DMS 273 (cell line): Measurements from ENCODE around the gene DDT.
"Not testable (repeated sequence)": the region's sequence is repeated elsewhere in the genome, so short reads cannot be mapped to it uniquely, and the experiment has no call there.

Experiments used
- DNase-seq: peaks from one replicate; lab custom pipeline; 2025; ENCODE audit not compliant: unreplicated experiment; lab: John Stamatoyannopoulos, UW

DDT gene

DNA sequence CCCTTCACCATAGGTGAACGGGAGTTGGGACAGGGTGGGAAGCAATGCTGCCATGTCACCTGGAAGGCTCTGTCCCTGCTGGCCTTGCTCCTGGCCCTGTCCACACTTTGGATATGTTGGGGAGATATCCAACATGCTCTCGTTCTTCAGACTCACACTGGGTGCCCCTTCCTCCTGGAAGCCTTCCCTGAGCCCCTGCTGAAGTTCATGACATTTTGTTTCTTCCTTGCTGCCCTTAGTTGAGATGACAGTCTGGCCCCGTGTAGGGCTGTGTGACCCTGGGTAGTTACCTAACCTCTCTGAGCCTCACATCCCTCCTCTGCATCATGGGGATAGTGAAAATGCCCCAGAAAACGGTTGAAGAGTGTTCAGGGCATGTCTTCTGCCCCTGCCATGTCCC lies 20.8 kb downstream of the DDT start:
- not testable (repeated sequence) for DNase-seq

DNA sequence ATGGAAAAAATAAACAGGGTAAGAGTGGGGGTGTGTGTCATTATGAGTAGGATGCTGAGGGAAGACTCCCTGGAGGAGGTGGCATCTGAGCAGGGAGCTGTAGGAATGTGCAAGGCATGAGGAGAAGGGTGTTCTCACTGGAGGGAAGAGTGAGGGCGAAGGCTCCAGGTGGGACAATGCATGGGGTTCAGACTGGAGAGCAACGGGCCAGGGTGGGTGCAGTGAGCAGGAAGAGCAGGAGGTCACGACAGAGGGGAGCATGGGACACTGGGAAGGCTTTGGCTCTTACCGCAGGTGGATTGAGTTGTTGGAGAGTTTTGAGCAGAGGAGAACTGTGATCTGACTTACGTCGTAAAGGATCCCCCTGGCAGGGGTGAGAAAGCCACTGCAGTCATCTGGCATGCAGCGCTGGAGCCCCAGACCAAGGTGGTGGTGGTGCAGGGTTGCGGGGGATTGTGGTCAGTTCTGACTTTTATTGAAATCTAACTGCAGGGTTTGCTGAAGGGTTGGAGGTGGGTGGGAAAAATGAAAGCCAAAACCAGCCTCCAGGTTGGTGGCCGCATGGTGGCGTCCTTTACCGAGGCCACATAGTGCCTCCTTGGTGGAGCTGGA lies 21.3 kb downstream of the DDT start:
- not testable (repeated sequence) for DNase-seq

DNA sequence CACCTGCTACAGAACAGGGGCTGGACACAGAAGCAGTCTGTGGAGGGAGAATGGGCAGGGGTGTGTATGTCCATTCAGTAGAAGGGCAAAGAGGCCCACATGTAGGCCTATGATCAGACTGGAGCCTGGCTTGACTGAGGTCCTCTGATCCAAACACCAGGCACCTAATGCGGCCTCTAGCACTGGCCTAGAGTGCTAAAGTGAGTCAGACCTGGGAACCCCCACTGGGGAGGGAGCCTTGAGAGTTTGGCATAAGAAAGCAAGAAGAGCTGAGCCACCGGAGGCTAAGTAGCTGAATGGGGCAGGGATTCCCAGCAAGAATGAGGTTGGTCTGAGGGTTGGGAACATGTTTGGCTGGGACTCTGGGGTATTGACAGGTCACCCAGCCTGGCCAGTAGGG lies 22.9 kb downstream of the DDT start:
- DNase-seq: not testable (repeated sequence)

DNA sequence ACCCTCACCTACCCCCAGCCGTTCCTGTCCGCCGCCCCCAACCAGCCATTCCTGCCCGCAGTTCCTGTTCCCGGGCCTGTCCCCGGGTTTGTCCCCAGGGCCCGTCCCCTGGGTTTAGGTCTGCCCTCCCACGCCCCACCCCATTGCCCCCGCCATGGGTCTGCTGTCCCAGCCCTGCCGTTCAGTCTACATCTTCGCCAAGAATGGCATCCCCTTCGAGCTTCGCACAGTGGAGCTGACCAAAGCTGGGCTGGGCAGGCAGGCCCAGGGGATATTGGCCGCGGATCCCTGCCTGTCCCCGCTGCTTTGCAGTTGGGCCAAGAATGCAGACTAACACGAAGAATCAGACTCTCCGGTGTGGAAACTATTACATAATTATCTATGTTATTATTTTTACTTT lies 24.5 kb downstream of the DDT start:
- DNase-seq: not testable (repeated sequence)

DNA sequence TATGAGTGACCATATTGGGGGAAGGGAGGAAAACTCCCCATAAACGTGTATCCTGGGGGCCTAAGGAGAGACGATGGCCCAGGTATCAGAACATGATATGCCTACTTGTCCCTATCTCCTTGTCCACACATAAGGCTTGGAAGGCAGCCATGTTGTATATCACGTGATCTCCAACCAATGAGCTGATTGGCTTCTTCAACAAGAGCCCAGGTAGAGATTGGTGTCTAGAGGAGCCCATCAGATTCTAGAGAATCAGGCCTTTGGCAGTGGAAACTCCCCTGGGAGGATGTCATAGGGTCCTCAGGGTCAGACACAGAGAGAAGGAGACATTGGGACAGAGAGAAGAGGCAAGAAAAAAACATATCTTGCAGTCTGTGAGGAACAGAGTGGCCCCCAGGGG lies 26.9 kb downstream of the DDT start:
- not testable (repeated sequence) for DNase-seq

DNA sequence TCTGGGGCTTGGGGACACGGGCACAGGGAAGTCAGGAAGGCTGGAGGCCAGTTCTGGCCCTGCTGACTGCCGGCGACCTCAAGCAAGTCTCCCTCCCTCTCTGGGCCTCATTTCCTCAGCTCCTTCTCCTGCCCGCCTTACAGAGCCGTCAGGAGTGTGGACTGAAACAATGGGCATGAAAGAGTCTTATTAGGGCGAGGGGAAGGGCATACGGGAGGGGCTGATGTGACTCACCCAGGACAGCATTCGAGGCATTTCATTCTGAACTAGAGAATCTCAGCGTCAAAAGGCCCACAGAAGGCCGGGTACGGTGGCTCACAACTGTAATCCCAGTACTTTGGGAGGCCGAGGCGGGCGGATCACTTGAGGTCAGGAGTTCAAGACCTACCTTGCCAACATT lies 34.1 kb downstream of the DDT start:
- not testable (repeated sequence) for DNase-seq

DNA sequence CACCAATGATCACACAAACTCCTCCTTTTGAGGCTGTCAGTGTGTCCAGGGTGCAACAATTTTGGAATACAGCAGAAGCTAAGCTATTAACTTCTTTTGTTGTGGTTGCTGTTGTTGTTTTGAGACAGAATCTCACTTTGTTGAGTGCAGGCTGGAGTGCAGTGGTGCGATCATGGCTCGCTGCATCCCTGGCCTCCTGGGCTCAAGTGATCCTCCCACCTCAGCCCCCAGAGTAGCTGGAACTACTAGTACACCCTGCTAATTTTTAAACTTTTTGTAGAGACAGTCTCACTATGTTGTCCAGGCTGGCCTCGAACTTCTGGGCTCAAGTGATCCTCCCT lies 35.3 kb downstream of the DDT start:
- DNase-seq: no peak

DNA sequence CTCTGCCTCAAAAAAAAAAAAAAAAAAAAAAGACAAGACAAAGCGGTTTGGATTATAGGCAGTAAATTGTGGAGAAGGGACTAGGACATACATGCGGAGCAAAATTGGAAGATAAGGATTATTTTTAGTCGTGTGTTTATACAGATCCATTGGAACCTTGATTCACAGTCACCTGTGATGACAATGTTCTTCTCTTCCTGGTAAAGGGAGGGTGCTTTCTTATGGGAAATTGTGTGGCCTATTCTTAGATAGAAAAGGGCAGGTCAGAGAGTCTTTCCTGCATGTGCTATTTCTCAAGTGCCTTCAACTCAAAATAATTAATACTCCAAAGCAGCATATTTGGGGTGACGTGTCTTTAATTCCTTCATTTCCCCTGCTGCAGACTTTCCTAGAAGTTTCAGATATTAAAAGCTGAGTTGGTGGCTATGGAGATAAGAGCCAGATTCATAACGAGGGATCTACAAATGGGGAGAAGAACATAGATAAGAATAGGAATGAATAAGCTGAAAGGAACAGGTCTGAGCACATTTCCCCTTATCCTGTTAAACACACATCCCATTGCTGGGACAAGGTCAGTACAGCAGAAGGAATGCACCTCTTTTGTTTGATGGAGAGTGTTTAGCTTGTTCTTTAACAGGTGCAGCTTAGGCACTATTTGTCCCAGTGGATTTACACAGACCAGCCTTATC lies 35.8 kb downstream of the DDT start:
- DNase-seq: no peak

DNA sequence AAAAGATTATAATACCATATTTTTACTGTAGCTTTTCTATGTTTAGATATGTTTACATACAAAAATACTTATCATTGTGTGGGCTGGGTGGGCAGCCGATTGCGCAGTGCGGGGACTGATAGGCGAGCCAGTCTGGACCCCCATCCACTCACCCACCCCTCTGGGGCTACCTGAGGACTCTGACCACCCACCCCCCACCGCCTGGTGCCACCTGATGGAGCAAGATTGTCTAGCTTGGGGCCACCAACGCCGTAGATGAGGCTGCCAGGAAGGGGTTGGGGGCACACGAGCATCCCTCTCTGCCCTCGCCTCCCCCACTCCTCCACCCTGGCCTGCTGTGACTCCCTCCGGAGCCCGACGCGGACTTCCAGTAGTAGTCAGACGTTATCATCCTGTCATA lies 47.7 kb downstream of the DDT start:
- DNase-seq: no peak

DNA sequence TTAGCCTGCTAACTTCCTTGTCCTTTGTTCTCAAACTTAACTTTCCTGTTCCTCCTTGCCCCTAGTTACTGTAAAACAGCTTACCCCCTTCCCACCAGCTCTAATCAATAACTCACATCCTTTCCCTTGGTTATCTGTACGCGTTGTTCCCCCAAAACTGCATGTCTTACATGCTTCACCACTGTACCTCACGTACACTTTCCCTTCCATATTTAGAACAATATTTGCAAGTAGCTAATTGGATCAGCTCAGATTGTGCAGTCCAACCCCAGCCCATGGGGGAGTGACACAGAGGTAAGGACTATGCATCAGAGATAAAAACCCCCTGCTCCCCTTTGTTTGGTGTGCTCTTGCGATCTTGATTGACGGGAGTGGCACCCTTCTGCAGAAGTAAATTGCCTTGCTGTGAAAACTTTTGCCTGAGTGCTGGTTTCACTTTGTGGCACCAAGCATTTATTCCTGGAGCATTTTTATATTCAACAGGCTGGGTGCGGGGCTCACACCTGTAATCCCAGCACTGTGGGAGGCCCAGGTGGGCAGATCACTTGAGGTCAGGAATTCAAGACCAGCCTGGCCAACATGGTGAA lies 49.1 kb downstream of the DDT start:
- DNase-seq: no peak

DNA sequence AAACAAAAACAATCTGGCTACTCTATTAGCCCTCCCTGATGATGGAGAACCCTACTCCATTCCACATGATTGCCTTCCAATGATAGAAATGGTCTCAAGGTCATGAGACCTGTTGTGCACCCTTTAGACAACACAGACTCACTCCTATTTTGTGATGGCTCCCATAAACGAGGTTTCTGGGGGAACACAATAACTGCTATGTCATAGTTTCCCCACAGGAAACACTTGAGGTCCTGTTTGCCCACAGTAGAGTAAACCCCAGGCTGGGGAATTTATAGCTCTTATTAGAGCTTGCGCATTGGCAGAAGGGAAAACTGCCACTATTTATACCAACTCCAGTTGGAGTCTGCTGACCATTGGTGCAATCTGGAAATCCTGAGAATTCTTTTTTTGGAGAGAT lies 51.3 kb downstream of the DDT start:
- DNase-seq: no peak

DNA sequence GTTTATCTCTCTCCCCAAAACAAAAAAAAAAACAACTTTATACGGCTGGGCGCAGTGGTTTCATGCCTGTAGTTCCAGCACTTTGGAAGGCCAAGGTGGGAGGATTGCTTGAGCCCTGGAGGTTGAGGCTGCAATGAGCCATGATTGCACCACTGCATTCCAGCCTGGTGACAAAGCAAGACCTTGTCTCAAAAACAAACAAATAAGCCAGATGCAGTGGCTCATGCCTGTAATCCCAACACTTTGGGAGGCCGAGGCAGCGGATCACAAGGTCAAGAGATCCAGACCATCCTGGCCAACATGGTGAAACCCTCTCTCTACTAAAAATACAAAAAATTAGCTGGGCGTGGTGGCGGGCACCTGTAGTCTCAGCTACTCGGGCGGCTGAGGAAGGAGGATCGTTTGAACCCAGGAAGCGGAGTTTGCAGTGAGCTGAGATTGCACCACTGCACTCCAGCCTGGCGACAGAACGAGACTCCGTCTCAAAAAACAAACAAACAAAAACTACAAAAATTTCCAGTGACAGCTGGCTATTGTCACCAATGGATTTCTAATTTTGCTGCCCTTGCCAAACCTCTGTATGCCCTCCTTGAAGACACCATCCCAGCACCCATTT lies 52.5 kb downstream of the DDT start:
- not testable (repeated sequence) for DNase-seq
